Spleen (tissue), 7 donors: ENCODE results near the gene LNX1.

ENCODE experiments used
- POLR2A ChIP-seq, 3 donors: fragments of 450-650 bp; IDR thresholded peaks; one replicate each; pipeline ENCODE4 v1.5.1; 2017; ENCODE audit warnings: antibody characterized with exemption in 3 of 3, mild to moderate bottlenecking in 1 of 3
- POLR2AphosphoS5 ChIP-seq, 3 donors: sonication (generic); formaldehyde crosslinking; IDR thresholded peaks; one replicate each; pipeline ENCODE4 v1.5.1; 2017; ENCODE audit warnings: antibody characterized with exemption in 3 of 3
- TF ChIP-seq, protein P1 (sequence below), 11 experiments: fragments of 200-600 bp in 7 of 11; fragments of 450-650 bp in 4 of 11; sonication (generic) in 4 of 11; IDR thresholded peaks in 8 of 11; conservative IDR thresholded peaks in 3 of 11; 1 replicate in 7 of 11; 2 replicates in 4 of 11; pipeline versions ENCODE4 v1.4.0 to v1.8.0; 2016 to 2021; ENCODE audit warnings: antibody characterized with exemption in 11 of 11, inconsistent platforms in 4 of 11, mild to moderate bottlenecking in 1 of 11
- donor health status: DM: no; HTN: no; CAD: no; lungs with moderate emphysema.
- donor health status: DM: no; HTN: no; CAD: no.
- donor health status: DM: no; HTN: no; CAD: no.

DNA sequence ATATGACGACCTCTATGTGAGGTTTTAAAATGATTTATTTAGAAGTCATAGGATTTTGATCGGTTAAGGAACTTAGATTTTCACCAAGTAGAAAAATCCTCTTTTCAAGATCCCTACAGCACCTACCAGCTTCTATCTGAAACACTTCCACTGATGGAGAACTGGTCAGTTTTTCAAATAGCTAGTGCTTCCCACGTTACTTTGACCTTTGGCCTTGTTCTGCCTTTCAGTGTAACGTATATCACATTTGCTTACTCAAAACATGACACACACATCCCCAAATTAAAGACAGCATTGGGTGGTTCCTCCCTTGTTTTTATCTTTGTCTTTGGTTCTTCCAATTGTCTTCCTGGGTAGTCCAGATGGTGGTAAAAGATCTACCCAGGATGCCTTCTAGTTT is 6.6 kb downstream of the LNX1 start:
- TF ChIP-seq, protein P1, sequence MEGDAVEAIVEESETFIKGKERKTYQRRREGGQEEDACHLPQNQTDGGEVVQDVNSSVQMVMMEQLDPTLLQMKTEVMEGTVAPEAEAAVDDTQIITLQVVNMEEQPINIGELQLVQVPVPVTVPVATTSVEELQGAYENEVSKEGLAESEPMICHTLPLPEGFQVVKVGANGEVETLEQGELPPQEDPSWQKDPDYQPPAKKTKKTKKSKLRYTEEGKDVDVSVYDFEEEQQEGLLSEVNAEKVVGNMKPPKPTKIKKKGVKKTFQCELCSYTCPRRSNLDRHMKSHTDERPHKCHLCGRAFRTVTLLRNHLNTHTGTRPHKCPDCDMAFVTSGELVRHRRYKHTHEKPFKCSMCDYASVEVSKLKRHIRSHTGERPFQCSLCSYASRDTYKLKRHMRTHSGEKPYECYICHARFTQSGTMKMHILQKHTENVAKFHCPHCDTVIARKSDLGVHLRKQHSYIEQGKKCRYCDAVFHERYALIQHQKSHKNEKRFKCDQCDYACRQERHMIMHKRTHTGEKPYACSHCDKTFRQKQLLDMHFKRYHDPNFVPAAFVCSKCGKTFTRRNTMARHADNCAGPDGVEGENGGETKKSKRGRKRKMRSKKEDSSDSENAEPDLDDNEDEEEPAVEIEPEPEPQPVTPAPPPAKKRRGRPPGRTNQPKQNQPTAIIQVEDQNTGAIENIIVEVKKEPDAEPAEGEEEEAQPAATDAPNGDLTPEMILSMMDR (IDR thresholded peaks at IDR 0.05 in 8 of 11, conservative IDR thresholded peaks at IDR 0.05 in 3 of 11), result no peak
- no peak for TF ChIP-seq POLR2A (IDR thresholded peaks at IDR 0.05)
- TF ChIP-seq POLR2AphosphoS5 (IDR thresholded peaks at IDR 0.05), result no peak
